Measurements from ENCODE around the gene PRKAG2. TPM values are rescaled to one million over a fixed set of nuclear protein-coding genes. Genes with fewer than 3 reads are reported as not detected.

PRKAG2 gene
- total and polyA plus RNA-seq, 8 donors: 12.9 to 34.6 (median 18.0) TPM

DNA sequence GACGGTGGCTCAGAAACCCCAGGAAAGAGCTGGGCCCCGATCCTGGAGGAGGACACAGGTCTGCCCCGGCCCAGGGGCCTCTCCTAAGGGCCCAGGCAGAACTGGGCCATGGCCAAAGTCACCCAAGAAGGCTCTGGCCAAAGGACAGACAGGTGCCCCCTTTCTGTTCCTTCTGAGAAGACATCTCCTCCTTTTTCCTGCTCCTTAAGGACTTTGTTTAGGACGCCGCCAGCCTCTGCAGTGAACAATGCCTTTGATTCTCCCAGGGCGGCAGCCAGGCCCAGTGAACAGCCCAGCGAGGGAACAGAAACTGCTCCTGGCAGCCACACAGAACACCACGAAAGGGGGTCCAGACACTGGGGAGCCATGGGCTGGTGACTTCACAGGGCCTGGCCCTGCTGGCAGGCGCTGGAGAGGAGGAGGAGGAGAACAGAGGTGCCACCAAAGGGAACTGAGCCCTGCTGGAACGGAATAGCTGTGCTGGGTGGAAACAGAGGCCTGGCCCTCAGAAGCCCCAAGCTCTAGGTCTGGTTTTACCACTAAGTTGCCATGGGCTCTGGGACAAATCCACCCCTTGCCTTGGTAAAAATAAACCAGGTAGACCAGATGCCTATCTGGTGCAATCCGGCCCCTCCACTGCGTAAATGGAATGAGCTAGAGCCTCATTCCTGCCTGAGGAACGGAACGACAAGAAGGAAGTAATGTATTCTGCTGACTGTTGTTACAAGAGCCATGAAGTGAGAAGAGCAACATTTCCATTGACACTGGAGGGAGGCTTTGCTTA is 193.9 kb downstream of the PRKAG2 start:
- DNase-seq (no peak), ATAC-seq (no peak)
- TF ChIP-seq, protein P1, sequence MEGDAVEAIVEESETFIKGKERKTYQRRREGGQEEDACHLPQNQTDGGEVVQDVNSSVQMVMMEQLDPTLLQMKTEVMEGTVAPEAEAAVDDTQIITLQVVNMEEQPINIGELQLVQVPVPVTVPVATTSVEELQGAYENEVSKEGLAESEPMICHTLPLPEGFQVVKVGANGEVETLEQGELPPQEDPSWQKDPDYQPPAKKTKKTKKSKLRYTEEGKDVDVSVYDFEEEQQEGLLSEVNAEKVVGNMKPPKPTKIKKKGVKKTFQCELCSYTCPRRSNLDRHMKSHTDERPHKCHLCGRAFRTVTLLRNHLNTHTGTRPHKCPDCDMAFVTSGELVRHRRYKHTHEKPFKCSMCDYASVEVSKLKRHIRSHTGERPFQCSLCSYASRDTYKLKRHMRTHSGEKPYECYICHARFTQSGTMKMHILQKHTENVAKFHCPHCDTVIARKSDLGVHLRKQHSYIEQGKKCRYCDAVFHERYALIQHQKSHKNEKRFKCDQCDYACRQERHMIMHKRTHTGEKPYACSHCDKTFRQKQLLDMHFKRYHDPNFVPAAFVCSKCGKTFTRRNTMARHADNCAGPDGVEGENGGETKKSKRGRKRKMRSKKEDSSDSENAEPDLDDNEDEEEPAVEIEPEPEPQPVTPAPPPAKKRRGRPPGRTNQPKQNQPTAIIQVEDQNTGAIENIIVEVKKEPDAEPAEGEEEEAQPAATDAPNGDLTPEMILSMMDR (IDR thresholded peaks at IDR 0.05): no peak
- H3K27me3 ChIP-seq: no peaks in the 10 kb centered on the region
- no peak overlapping the region for H3K4me3 ChIP-seq
- peaks cover 1 to 27% of the 10 kb centered on the region in 2 donors for H3K4me1 ChIP-seq
- H3K27ac ChIP-seq: no peak overlapping the region
- intact Hi-C loops (cut with DNase I): no loop called here
- H3K36me3 ChIP-seq: no peaks in the 10 kb centered on the region
- no peaks in the 10 kb centered on the region for H3K9me3 ChIP-seq

- Histone ChIP-seq H3K27me3 (no peaks in the 10 kb centered on the region), H3K9me3 (no peaks in the 10 kb centered on the region), H3K36me3 (no peaks in the 10 kb centered on the region), H3K4me1 (peaks cover 0 to 18% of the 10 kb centered on the region in 2 donors), H3K4me3 (no peak overlapping the region), H3K27ac (no peak overlapping the region)
- TF ChIP-seq, protein P1 (IDR thresholded peaks at IDR 0.05): no peak
- intact Hi-C loops (cut with DNase I): no loop called here
- DNase-seq: no peak
- ATAC-seq: no peak
Observed at GRCh38 chr7:151681726-151682125, 195.2 kb downstream of the PRKAG2 start.

DNA sequence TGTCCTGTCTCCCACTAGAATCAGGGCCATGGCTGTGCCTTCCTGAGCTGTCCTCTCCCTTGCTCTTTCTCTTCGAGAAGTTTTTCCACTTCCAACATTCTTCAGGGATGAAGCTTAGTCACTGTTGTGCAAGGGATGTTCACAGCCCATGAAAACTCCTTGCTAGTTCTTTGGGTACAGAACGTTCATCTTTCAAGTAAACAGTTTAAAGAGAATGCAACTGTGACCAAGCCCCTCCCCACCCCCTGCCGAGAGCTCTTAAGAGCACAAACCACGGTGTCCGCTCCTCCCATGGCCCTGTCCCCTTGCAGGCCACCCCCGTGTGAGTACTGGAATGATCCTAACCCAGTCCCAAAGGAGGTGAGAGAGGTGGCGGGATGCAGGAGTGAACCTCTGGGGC is 196.1 kb downstream of the PRKAG2 start:
- H3K27ac ChIP-seq: peak overlapping the region in 1 of 2 donors; percentile 33
- intact Hi-C loops (cut with DNase I): no loop called here

GRCh38 chr7:151679881-151680612 is 196.9 kb downstream of the PRKAG2 start:
- Histone ChIP-seq H3K9me3 (no peaks in the 10 kb centered on the region), H3K4me3 (no peak overlapping the region), H3K4me1 (peaks cover 0 to 18% of the 10 kb centered on the region in 2 donors), H3K27ac (peak overlapping the region in 1 of 2 donors; percentile 33), H3K27me3 (no peaks in the 10 kb centered on the region), H3K36me3 (peaks cover 0 to 5% of the 10 kb centered on the region in 2 donors)
- intact Hi-C loops (cut with DNase I): no loop called here
- DNase-seq: no peak
- ATAC-seq: no peak
- TF ChIP-seq, protein P1 (IDR thresholded peaks at IDR 0.05): no peak

More for the DNA sequence above, 196.1 kb downstream of the PRKAG2 start:
- ATAC-seq (no peak), DNase-seq (no peak)
- TF ChIP-seq, protein P1 (IDR thresholded peaks at IDR 0.05): no peak
- H3K9me3 ChIP-seq: no peaks in the 10 kb centered on the region
- no peaks in the 10 kb centered on the region for H3K36me3 ChIP-seq
- peaks cover 0 to 18% of the 10 kb centered on the region in 2 donors for H3K4me1 ChIP-seq
- no peak overlapping the region for H3K4me3 ChIP-seq
- H3K27me3 ChIP-seq: no peaks in the 10 kb centered on the region

- Histone ChIP-seq H3K4me1 (peaks cover 0 to 18% of the 10 kb centered on the region in 2 donors), H3K9me3 (no peaks in the 10 kb centered on the region), H3K4me3 (no peak overlapping the region), H3K27ac (no peak overlapping the region), H3K27me3 (no peaks in the 10 kb centered on the region), H3K36me3 (peaks cover 0 to 5% of the 10 kb centered on the region in 2 donors)
- TF ChIP-seq, protein P1 (IDR thresholded peaks at IDR 0.05): no peak
- DNase-seq (no peak), ATAC-seq (no peak)
- intact Hi-C loops (cut with DNase I): no loop called here
Observed at GRCh38 chr7:151679071-151679708, 197.7 kb downstream of the PRKAG2 start.

Data from left lung (tissue), 10 donors.